ENCODE results near the gene PLA2R1.

The PLA2R1 gene

GRCh38 chr2:160085662-160086061 is 23.2 kb upstream of the PLA2R1 start:
- in situ Hi-C loops (cut with MboI; ENCODE audit: low sequenced_read_pairs, unreplicated experiment) = no loop called here
- DNase-seq (ENCODE audit: low spot score) = no peak
- no peak for TF ChIP-seq CTCF (IDR thresholded peaks at IDR 0.05; ENCODE audit: borderline replicate concordance, control extremely low read depth, extremely low read depth, insufficient read depth, missing control alignments)

GRCh38 chr2:160077912-160078810 is 15.7 kb upstream of the PLA2R1 start:
- no peak for DNase-seq (ENCODE audit: low spot score)
- in situ Hi-C loops (cut with MboI; ENCODE audit: low sequenced_read_pairs, unreplicated experiment) = no loop called here
- no peak for TF ChIP-seq CTCF (IDR thresholded peaks at IDR 0.05; ENCODE audit: borderline replicate concordance, control extremely low read depth, extremely low read depth, insufficient read depth, missing control alignments)

- no peak for TF ChIP-seq CTCF (IDR thresholded peaks at IDR 0.05; ENCODE audit: borderline replicate concordance, control extremely low read depth, extremely low read depth, insufficient read depth, missing control alignments)
- in situ Hi-C loops (cut with MboI; ENCODE audit: low sequenced_read_pairs, unreplicated experiment) = no loop called here
- no peak for DNase-seq (ENCODE audit: low spot score)
Observed at GRCh38 chr2:160076914-160077313, 14.5 kb upstream of the PLA2R1 start.

- in situ Hi-C loops (cut with MboI; ENCODE audit: low sequenced_read_pairs, unreplicated experiment) = no loop called here
- no peak for TF ChIP-seq CTCF (IDR thresholded peaks at IDR 0.05; ENCODE audit: borderline replicate concordance, control extremely low read depth, extremely low read depth, insufficient read depth, missing control alignments)
- no peak for DNase-seq (ENCODE audit: low spot score)
Observed at GRCh38 chr2:160076241-160076640, 13.8 kb upstream of the PLA2R1 start.

- in situ Hi-C loops (cut with MboI; ENCODE audit: low sequenced_read_pairs, unreplicated experiment) = no loop called here
- DNase-seq (ENCODE audit: low spot score) = no peak
- TF ChIP-seq CTCF (IDR thresholded peaks at IDR 0.05; ENCODE audit: borderline replicate concordance, control extremely low read depth, extremely low read depth, insufficient read depth, missing control alignments) = no peak
Observed at GRCh38 chr2:160075171-160075570, 12.8 kb upstream of the PLA2R1 start.

GRCh38 chr2:160073284-160073888 is 11.0 kb upstream of the PLA2R1 start:
- TF ChIP-seq CTCF (IDR thresholded peaks at IDR 0.05; ENCODE audit: borderline replicate concordance, control extremely low read depth, extremely low read depth, insufficient read depth, missing control alignments) = no peak
- DNase-seq (ENCODE audit: low spot score) = no peak
- in situ Hi-C loops (cut with MboI; ENCODE audit: low sequenced_read_pairs, unreplicated experiment) = no loop called here
